HepG2 (cell line): ENCODE measurements around the gene RABGAP1. TPM values are rescaled to one million over a fixed set of nuclear protein-coding genes. Genes with fewer than 3 reads are reported as not detected.
A peak's percentile ranks its signal among the peaks of the same experiment; 100 is the strongest.

Experiments
- HOXD1 ChIP-seq: sonication (generic); formaldehyde crosslinking; IDR thresholded peaks from 2 replicates; pipeline ENCODE4 v1.5.0; 2020; ENCODE audit warnings: missing genetic modification reagents
- NR2F6 ChIP-seq, 2 experiments: IDR thresholded peaks; 2 replicates each; pipeline ENCODE4 v1.6.1; 2016; ENCODE audit warnings: antibody characterized with exemption in 1 of 2, mild to moderate bottlenecking in 1 of 2
- PREB ChIP-seq: sonication (generic); formaldehyde crosslinking; IDR thresholded peaks from 2 replicates; pipeline ENCODE4 v1.4.0; 2020; ENCODE audit warnings: missing genetic modification reagents
- SIN3A ChIP-seq: IDR thresholded peaks from 2 replicates; pipeline ENCODE4 v1.6.1; 2011; ENCODE audit warnings: low read depth, mild to moderate bottlenecking, control low read depth, low read length, borderline replicate concordance
- SMC3 ChIP-seq: IDR thresholded peaks from 2 replicates; pipeline ENCODE4 v1.6.1; 2011; ENCODE audit warnings: low read length, improper control_type of control experiment
- SUZ12 ChIP-seq: fragments of 150-350 bp; IDR thresholded peaks from 2 replicates; pipeline ENCODE4 v1.6.1; 2014; ENCODE audit warnings: low read depth, low read length
- TMF1 ChIP-seq: sonication (generic); formaldehyde crosslinking; IDR thresholded peaks from 2 replicates; pipeline ENCODE4 v1.8.1; 2022; ENCODE audit warnings: low read depth, missing genetic modification reagents
- TSC22D2 ChIP-seq: sonication (generic); formaldehyde crosslinking; IDR thresholded peaks from 2 replicates; pipeline ENCODE4 v1.5.1; 2020; ENCODE audit warnings: missing genetic modification reagents, mild to moderate bottlenecking, borderline replicate concordance
- ZNF101 ChIP-seq: sonication (generic); formaldehyde crosslinking; IDR thresholded peaks from 2 replicates; pipeline ENCODE4 v1.4.0; 2020; ENCODE audit warnings: mild to moderate bottlenecking, low read depth, missing genetic modification reagents, borderline replicate concordance
- ZNF441 ChIP-seq: sonication (generic); formaldehyde crosslinking; IDR thresholded peaks from 2 replicates; pipeline ENCODE4 v1.7.0; 2021; ENCODE audit warnings: missing genetic modification reagents, borderline replicate concordance
- ZNF496 ChIP-seq: sonication (generic); formaldehyde crosslinking; IDR thresholded peaks from 2 replicates; pipeline ENCODE4 v1.8.1; 2023; ENCODE audit warnings: mild to moderate bottlenecking, moderate library complexity, missing genetic modification reagents; ENCODE audit not compliant: insufficient replicate concordance
- ZNF639 ChIP-seq: conservative IDR thresholded peaks from 2 replicates; pipeline ENCODE4 v1.6.1; 2018; ENCODE audit warnings: missing genetic modification reagents
- ZNF773 ChIP-seq: sonication (generic); formaldehyde crosslinking; IDR thresholded peaks from 2 replicates; pipeline ENCODE4 v1.4.0; 2020; ENCODE audit warnings: missing genetic modification reagents, borderline replicate concordance
- ZSCAN12 ChIP-seq: sonication (generic); formaldehyde crosslinking; IDR thresholded peaks from 2 replicates; pipeline ENCODE4 v1.9.0; 2021; ENCODE audit warnings: mild to moderate bottlenecking, missing genetic modification reagents
- ZSCAN31 ChIP-seq: sonication (generic); formaldehyde crosslinking; IDR thresholded peaks from 2 replicates; pipeline ENCODE4 v1.5.0; 2020; ENCODE audit warnings: low read depth, mild to moderate bottlenecking, missing genetic modification reagents
- ZXDC ChIP-seq: sonication (generic); formaldehyde crosslinking; IDR thresholded peaks from 2 replicates; pipeline ENCODE4 v1.5.0; 2020; ENCODE audit warnings: mild to moderate bottlenecking, missing genetic modification reagents
- polyA plus RNA-seq, 8 experiments: library from polyadenylated mRNA; depleted of rRNA in 3 of 8; stranded (reverse) in 7 of 8; unstranded in 1 of 8; fragments of >200 nt; fragmentation: Illumina TruSeq in 4 of 8; extraction: Trizol in 4 of 8; gene quantifications; 2 replicates each; pipeline versions ENCODE4 v1.2.1 to v1.2.3, GENCODE V29; 2011 to 2016; ENCODE audit warnings: low read depth in 4 of 8, missing spikeins in 1 of 8, mixed read lengths in 1 of 8; ENCODE audit not compliant: insufficient read depth in 1 of 8
- total RNA-seq, 5 experiments: library from RNA; depleted of rRNA; stranded (reverse); fragments of >200 nt; fragmentation: Illumina TruSeq; extraction: Trizol; gene quantifications; 2 replicates each; pipeline ENCODE4 v1.2.3, GENCODE V29; 2016; ENCODE audit warnings: low read depth in 1 of 5
- TF ChIP-seq, protein P1 (sequence below): sonication (generic); formaldehyde crosslinking; conservative IDR thresholded peaks from 2 replicates; pipeline ENCODE4 v1.4.0; 2020; ENCODE audit warnings: mild to moderate bottlenecking, missing genetic modification reagents, moderate library complexity
- TF ChIP-seq, protein P2 (sequence below): sonication (generic); formaldehyde crosslinking; IDR thresholded peaks from 2 replicates; pipeline ENCODE4 v1.8.0; 2022; ENCODE audit warnings: low read depth, missing genetic modification reagents

RABGAP1 gene
- total and polyA plus RNA-seq, 2 of the 13 experiments (the other 11 are each of a cell fraction or from before 2014, with no cell fraction given), result 19.1 to 19.3 TPM

DNA sequence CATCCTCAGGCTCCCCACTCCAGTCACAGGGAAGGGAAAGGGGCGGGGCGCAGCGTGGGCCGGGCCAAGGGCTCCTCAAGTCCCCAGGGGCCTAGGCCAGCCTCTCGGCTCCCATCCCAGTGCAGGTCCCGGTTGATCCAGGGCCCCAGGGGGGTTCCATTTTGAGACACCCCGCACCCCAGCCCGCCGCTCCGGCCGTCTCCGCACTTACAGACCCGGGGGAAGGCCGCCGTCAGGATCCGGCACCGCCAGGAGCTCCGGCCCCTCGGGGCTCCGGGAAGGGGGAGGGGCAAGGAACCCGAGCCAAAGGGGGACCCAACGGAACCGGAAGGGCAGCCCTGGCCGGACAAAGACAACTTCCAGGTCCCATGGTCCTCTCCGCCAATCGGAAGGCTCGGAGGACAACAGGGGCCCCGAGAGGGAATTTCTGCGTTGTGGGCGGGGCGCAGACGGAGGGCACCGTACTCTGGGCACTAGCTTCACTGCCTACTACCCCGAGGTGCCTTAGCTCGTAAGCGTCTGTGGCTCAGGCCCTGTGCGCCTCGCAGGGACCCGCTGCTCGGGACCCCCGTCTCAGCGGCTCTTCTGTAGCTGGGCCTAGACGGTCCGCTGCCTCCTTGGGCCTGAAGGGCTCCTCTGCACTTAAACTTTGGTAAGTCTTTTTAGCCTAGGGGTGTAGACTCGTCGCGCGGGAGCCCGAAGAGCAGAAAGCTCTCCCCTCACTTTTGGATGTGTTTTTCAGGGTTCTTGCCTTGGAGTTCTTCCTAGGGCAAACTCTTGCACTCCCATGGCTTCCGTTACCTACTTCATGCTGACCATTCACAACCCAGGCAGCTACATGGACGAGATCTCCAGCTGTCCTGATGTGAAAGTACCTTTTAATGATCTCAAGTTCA lies 9.3 kb upstream of the RABGAP1 start, which contains the start of gene ZBTB26 (continued):
- no peak for TF ChIP-seq ZXDC (CRISPR knock-in tag)
- TF ChIP-seq SMC3, result no peak
- no peak for TF ChIP-seq NR2F6 (IDR thresholded peaks at IDR 0.05)
- peak; percentile 50 for TF ChIP-seq NR2F6 (CRISPR knock-in tag; IDR thresholded peaks at IDR 0.05)
- no peak for TF ChIP-seq HOXD1
- TF ChIP-seq SUZ12, result no peak
- TF ChIP-seq SIN3A, result peak; percentile 86
- no peak for TF ChIP-seq TSC22D2 (CRISPR knock-in tag)
- TF ChIP-seq, protein P1, sequence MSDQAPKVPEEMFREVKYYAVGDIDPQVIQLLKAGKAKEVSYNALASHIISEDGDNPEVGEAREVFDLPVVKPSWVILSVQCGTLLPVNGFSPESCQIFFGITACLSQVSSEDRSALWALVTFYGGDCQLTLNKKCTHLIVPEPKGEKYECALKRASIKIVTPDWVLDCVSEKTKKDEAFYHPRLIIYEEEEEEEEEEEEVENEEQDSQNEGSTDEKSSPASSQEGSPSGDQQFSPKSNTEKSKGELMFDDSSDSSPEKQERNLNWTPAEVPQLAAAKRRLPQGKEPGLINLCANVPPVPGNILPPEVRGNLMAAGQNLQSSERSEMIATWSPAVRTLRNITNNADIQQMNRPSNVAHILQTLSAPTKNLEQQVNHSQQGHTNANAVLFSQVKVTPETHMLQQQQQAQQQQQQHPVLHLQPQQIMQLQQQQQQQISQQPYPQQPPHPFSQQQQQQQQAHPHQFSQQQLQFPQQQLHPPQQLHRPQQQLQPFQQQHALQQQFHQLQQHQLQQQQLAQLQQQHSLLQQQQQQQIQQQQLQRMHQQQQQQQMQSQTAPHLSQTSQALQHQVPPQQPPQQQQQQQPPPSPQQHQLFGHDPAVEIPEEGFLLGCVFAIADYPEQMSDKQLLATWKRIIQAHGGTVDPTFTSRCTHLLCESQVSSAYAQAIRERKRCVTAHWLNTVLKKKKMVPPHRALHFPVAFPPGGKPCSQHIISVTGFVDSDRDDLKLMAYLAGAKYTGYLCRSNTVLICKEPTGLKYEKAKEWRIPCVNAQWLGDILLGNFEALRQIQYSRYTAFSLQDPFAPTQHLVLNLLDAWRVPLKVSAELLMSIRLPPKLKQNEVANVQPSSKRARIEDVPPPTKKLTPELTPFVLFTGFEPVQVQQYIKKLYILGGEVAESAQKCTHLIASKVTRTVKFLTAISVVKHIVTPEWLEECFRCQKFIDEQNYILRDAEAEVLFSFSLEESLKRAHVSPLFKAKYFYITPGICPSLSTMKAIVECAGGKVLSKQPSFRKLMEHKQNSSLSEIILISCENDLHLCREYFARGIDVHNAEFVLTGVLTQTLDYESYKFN, result peak; percentile 71
- TF ChIP-seq ZNF496, result no peak
- TF ChIP-seq, protein P2, sequence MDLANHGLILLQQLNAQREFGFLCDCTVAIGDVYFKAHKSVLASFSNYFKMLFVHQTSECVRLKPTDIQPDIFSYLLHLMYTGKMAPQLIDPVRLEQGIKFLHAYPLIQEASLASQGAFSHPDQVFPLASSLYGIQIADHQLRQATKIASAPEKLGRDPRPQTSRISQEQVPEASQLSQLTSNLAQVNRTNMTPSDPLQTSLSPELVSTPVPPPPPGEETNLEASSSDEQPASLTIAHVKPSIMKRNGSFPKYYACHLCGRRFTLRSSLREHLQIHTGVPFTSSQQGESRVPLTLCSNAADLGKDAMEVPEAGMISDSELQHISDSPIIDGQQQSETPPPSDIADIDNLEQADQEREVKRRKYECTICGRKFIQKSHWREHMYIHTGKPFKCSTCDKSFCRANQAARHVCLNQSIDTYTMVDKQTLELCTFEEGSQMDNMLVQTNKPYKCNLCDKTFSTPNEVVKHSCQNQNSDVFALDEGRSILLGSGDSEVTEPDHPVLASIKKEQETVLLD, result peak; percentile 57; the same call in 1 of the 2 replicates
- 0 out of 2 replicates have a peak, but pooled peaks have one; percentile 18 for TF ChIP-seq PREB (CRISPR knock-in tag)
- TF ChIP-seq ZNF773 (CRISPR knock-in tag), result 0 out of 2 replicates have a peak, but pooled peaks have one; percentile 54
- TF ChIP-seq ZSCAN12 (CRISPR knock-in tag), result no peak
- peak; percentile 89; the same call in 1 of the 2 replicates for TF ChIP-seq ZSCAN31 (CRISPR knock-in tag)
- TF ChIP-seq ZNF101, result no peak
- TF ChIP-seq ZNF639, result peak; percentile 86
- 0 out of 2 replicates have a peak, but pooled peaks have one; percentile 33 for TF ChIP-seq ZNF441 (CRISPR knock-in tag)
- TF ChIP-seq TMF1, result peak; percentile 46
